ENCODE results near the gene RTRAF. TPM values are rescaled to one million over a fixed set of nuclear protein-coding genes. Genes with fewer than 3 reads are reported as not detected.

The RTRAF gene
- total and polyA plus RNA-seq, 9 of the 15 experiments (the other 6 are each of a cell fraction or from before 2014, with no cell fraction given), result 126 to 204 (median 155) TPM

DNA sequence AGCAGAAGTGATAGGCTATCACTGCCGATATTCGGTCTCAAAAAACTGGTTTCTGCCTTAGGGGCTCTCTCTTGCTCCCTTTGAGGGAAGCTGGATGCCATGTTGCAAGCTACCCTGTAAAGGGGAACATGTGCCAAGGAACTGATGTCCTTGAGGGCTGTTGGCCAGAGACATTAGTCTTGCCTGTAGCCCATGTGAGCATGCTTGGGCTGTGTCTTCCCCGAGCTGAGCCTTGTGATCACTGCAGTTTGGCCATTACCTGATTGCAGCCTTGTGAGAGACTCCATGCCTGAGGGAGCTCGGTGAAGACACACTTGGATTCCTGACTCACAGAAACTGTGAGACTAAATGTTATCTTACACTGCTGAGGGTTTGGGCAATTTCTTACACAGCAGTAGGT is 18.8 kb downstream of the RTRAF start:
- in situ Hi-C loops (cut with MboI), result no loop called here

More for the DNA sequence above, 18.8 kb downstream of the RTRAF start:
- ATAC-seq (no peak), DNase-seq (ENCODE audit: extremely low read depth in 1 of 4, low spot score in 3 of 4) (no peak), FAIRE-seq (no peak)
- ChIA-PET CTCF (ENCODE audit: low intra/inter-chr PET ratio) (no interaction called here), POLR2A (no interaction called here)
- no TSS peak for BruUV-seq (replicated peaks)
- Histone ChIP-seq H3K36me3 (ENCODE audit: control insufficient read depth, insufficient read depth, low read length) (peaks cover 81% of the 10 kb centered on the region), H3K9me3 (replicated peaks; ENCODE audit: control insufficient read depth, insufficient read depth, low read depth, low read length) (no peaks in the 10 kb centered on the region), H3K79me2 (ENCODE audit: control insufficient read depth, insufficient read depth, low read length) (no peaks in the 10 kb centered on the region), H3K9ac (ENCODE audit: insufficient read depth in 1 of 2, low read depth in 2 of 2, low read length in 2 of 2) (no peak overlapping the region), H2AFZ (ENCODE audit: low read depth, low read length) (no peak overlapping the region), H3K4me3 (no peak overlapping the region), H3K9me1 (ENCODE audit: control insufficient read depth, insufficient read depth, low read length) (no peaks in the 10 kb centered on the region), H3K27ac (ENCODE audit: extremely low read depth, low read depth, low read length) (no peak overlapping the region), H3K4me2 (ENCODE audit: insufficient read depth, low read length) (no peak overlapping the region), H4K20me1 (replicated peaks; ENCODE audit: control insufficient read depth, insufficient read depth, low read length) (no peaks in the 10 kb centered on the region), H3K4me1 (replicated peaks in 1 of 2; ENCODE audit: control insufficient read depth in 2 of 2, insufficient read depth in 2 of 2, low read length in 2 of 2) (no peaks in the 10 kb centered on the region), H3K27me3 (ENCODE audit: control insufficient read depth in 2 of 2, insufficient read depth in 2 of 2, low read length in 2 of 2) (no peaks in the 10 kb centered on the region)
- intact Hi-C loops (cut with micrococcal nuclease), result loop anchor here (5.0 kb wide), 1 partner anchor 64 kb away; no protein-coding TSS in a partner anchor
- WGBS (ENCODE audit: insufficient coverage, low coverage, missing lambda C conversion rate), result 97% methylated on average over 3 of the region's 4 CpGs
- TF ChIP-seq HDAC3 (IDR thresholded peaks at IDR 0.05; ENCODE audit: borderline replicate concordance, partially characterized antibody), result no peak
- TF ChIP-seq MAFK (IDR thresholded peaks at IDR 0.05; ENCODE audit: low read length), result no peak
- no peak for TF ChIP-seq LCOR (CRISPR knock-in tag; IDR thresholded peaks at IDR 0.05)
- no peak for TF ChIP-seq ZKSCAN8 (CRISPR knock-in tag; IDR thresholded peaks at IDR 0.05)
- TF ChIP-seq, protein P1, sequence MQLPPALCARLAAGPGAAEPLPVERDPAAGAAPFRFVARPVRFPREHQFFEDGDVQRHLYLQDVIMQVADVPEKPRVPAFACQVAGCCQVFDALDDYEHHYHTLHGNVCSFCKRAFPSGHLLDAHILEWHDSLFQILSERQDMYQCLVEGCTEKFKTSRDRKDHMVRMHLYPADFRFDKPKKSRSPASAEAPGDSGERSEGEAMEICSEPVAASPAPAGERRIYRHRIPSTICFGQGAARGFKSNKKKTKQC (CRISPR knock-in tag; IDR thresholded peaks at IDR 0.05), result no peak
- TF ChIP-seq, protein P2, sequence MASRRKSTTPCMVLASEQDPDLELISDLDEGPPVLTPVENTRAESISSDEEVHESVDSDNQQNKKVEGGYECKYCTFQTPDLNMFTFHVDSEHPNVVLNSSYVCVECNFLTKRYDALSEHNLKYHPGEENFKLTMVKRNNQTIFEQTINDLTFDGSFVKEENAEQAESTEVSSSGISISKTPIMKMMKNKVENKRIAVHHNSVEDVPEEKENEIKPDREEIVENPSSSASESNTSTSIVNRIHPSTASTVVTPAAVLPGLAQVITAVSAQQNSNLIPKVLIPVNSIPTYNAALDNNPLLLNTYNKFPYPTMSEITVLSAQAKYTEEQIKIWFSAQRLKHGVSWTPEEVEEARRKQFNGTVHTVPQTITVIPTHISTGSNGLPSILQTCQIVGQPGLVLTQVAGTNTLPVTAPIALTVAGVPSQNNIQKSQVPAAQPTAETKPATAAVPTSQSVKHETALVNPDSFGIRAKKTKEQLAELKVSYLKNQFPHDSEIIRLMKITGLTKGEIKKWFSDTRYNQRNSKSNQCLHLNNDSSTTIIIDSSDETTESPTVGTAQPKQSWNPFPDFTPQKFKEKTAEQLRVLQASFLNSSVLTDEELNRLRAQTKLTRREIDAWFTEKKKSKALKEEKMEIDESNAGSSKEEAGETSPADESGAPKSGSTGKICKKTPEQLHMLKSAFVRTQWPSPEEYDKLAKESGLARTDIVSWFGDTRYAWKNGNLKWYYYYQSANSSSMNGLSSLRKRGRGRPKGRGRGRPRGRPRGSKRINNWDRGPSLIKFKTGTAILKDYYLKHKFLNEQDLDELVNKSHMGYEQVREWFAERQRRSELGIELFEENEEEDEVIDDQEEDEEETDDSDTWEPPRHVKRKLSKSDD (conservative IDR thresholded peaks at IDR 0.05; ENCODE audit: low read length), result no peak
- no peak for TF ChIP-seq RBM25 (IDR thresholded peaks at IDR 0.05; ENCODE audit: low read depth, low read length, severe bottlenecking)
- TF ChIP-seq POLR2B (IDR thresholded peaks at IDR 0.05; ENCODE audit: low read depth, partially characterized antibody), result no peak
- no peak for TF ChIP-seq U2AF2 (optimal IDR thresholded peaks at IDR 0.05; ENCODE audit: low read depth, low read length)

Measured in K562 (cell line).